Measurements from ENCODE around the gene OR4D10. TPM values are rescaled to one million over a fixed set of nuclear protein-coding genes. Genes with fewer than 3 reads are reported as not detected.

OR4D10 gene
- total RNA-seq = not detected in 2 replicates

GRCh38 chr11:59473015-59473414, at the start of gene OR4D10:
Gene OR4D10, plus strand, starts transcription at chr11:59473315. Its CDS starts 4,115 bp downstream, at chr11:59477430.

GRCh38 chr11:59426361-59427067, 46.6 kb upstream of the OR4D10 start, which contains the start of gene OR5A2:
Gene OR5A2, minus strand, starts transcription at chr11:59426413. Its CDS starts 3,460 bp downstream, at chr11:59422953.

GRCh38 chr11:59436169-59436568, 36.9 kb upstream of the OR4D10 start, which contains the start of gene OR5A1:
Gene OR5A1, plus strand, starts transcription at chr11:59436469. Its CDS starts 6,700 bp downstream, at chr11:59443169.

GRCh38 chr11:59456661-59457060, 16.5 kb upstream of the OR4D10 start, which contains the start of gene OR4D6:
Gene OR4D6, plus strand, starts transcription at chr11:59456961. Its CDS starts 0 bp downstream, at chr11:59456961.

GRCh38 chr11:59503276-59503675, 30.2 kb downstream of the OR4D10 start, which contains the start of gene OR4D11:
Gene OR4D11, plus strand, starts transcription at chr11:59503576. Its CDS starts 0 bp downstream, at chr11:59503576.

GRCh38 chr11:59510941-59511589, 38.0 kb downstream of the OR4D10 start, which contains the start of gene OR4D9:
Gene OR4D9, plus strand, starts transcription at chr11:59511539. Its CDS starts 3,374 bp downstream, at chr11:59514913.

Other genes with a start within 250 kb of the OR4D10 start
- gene OR5AN1, start 114.4 kb upstream of the OR4D10 start, total RNA-seq = under 0.01 TPM in 1 of 2 replicates, not detected in the other
- gene OR5A2, start 46.9 kb upstream of the OR4D10 start, total RNA-seq = not detected in 2 replicates
- gene OR5A1, start 36.8 kb upstream of the OR4D10 start, total RNA-seq = not detected in 2 replicates
- gene OR4D6, start 16.4 kb upstream of the OR4D10 start, total RNA-seq = not detected in 2 replicates
- not detected in 2 replicates for gene OR4D11, start 30.3 kb downstream of the OR4D10 start, total RNA-seq
- gene OR4D9, start 38.2 kb downstream of the OR4D10 start, total RNA-seq = not detected in 2 replicates
- gene OSBP, start 142.5 kb downstream of the OR4D10 start, total RNA-seq = 33.2 and 45.1 TPM in 2 replicates
- 12.4 and 14.9 TPM in 2 replicates for gene PATL1, start 195.7 kb downstream of the OR4D10 start, total RNA-seq
- gene OR10V1, start 240.5 kb downstream of the OR4D10 start, total RNA-seq = not detected in 2 replicates

Measured in placental epithelial cell (primary cell).